IgD-negative memory B cell (primary cell): ENCODE measurements around the gene PGAP3. TPM values are rescaled to one million over a fixed set of nuclear protein-coding genes. Genes with fewer than 3 reads are reported as not detected.
"Not testable (repeated sequence)": the region's sequence is repeated elsewhere in the genome, so short reads cannot be mapped to it uniquely, and the experiment has no call there.

Experiments
- H3K27ac Mint-ChIP-seq, 3 donors: one replicate each; pipeline ENCODE4 v1.8.0; 2020 to 2022; ENCODE audit warnings: mild to moderate bottlenecking in 3 of 3, mixed read lengths in 3 of 3, moderate library complexity in 1 of 3
- H3K27me3 Mint-ChIP-seq: one replicate; pipeline ENCODE4 v1.8.0; 2021; ENCODE audit warnings: mixed read lengths
- H3K36me3 Mint-ChIP-seq: one replicate; pipeline ENCODE4 v1.8.0; 2020; ENCODE audit warnings: mild to moderate bottlenecking, mixed read lengths
- H3K4me1 Mint-ChIP-seq, 3 donors: one replicate each; pipeline ENCODE4 v1.8.0; 2020 to 2022; ENCODE audit warnings: mixed read lengths in 3 of 3, mild to moderate bottlenecking in 1 of 3
- H3K4me3 Mint-ChIP-seq, 4 donors: one replicate each; pipeline ENCODE4 v1.8.0; 2020 to 2022; ENCODE audit warnings: mild to moderate bottlenecking in 4 of 4, mixed read lengths in 4 of 4, moderate library complexity in 3 of 4
- H3K9me3 Mint-ChIP-seq, 3 donors: one replicate each; pipeline ENCODE4 v1.8.0; 2020 to 2021; ENCODE audit warnings: mixed read lengths in 3 of 3, mild to moderate bottlenecking in 1 of 3
- polyA plus RNA-seq: library from polyadenylated mRNA; unstranded; fragments of 300-500 nt; fragmentation: Illumina TruSeq; gene quantifications from one replicate; pipeline ENCODE4 v1.2.3, GENCODE V29; 2021

The PGAP3 gene
- polyA plus RNA-seq: 15.6 TPM

- Mint-ChIP-seq H3K4me3 (peak within 1 kb of the TSS; percentile 95 to 100 (median 99)), H3K27me3 (no peaks in the 10 kb centered on the region), H3K4me1 (peaks cover 10 to 21% (median 17%) of the 10 kb centered on the region in 3 donors), H3K27ac (peak within 1 kb of the TSS; percentile 82 to 96 (median 95)), H3K9me3 (no peaks in the 10 kb centered on the region), H3K36me3 (peaks cover 7% of the 10 kb centered on the region)
Measured at GRCh38 chr17:39687546-39688474, at the start of gene PGAP3. Gene PGAP3 (minus strand): TSS chr17:39688057. CDS start chr17:39688014, 43 bp downstream.

- H3K27me3 Mint-ChIP-seq: peaks cover 16% of the 10 kb centered on the region
- H3K4me3 Mint-ChIP-seq: peak overlapping the region in 1 of 4 donors; percentile 47
- peaks cover 5 to 16% (median 11%) of the 10 kb centered on the region in 3 donors for H3K4me1 Mint-ChIP-seq
- no peak overlapping the region for H3K27ac Mint-ChIP-seq
- peaks cover 4% of the 10 kb centered on the region for H3K36me3 Mint-ChIP-seq
- no peaks in the 10 kb centered on the region for H3K9me3 Mint-ChIP-seq
Measured at GRCh38 chr17:39737206-39737759, 49.4 kb upstream of the PGAP3 start.

GRCh38 chr17:39736319-39737165, 48.7 kb upstream of the PGAP3 start:
- Mint-ChIP-seq H3K4me3 (peak overlapping the region in 2 of 4 donors; percentile 25 to 43), H3K4me1 (peaks cover 5 to 16% (median 11%) of the 10 kb centered on the region in 3 donors), H3K36me3 (peaks cover 4% of the 10 kb centered on the region), H3K27me3 (peaks cover 16% of the 10 kb centered on the region), H3K27ac (peak overlapping the region in 1 of 3 donors; percentile 84), H3K9me3 (no peaks in the 10 kb centered on the region)

GRCh38 chr17:39735882-39736281, 48.0 kb upstream of the PGAP3 start:
- peaks cover 16% of the 10 kb centered on the region for H3K27me3 Mint-ChIP-seq
- H3K4me3 Mint-ChIP-seq: peak overlapping the region in 2 of 4 donors; percentile 25 to 43
- peaks cover 4% of the 10 kb centered on the region for H3K36me3 Mint-ChIP-seq

GRCh38 chr17:39732586-39732985, 44.7 kb upstream of the PGAP3 start:
- peak overlapping the region in 3 of 4 donors; percentile 1 to 68 (median 55) for H3K4me3 Mint-ChIP-seq
- H3K9me3 Mint-ChIP-seq: no peaks in the 10 kb centered on the region

More at GRCh38 chr17:39735882-39736281, 48.0 kb upstream of the PGAP3 start:
- H3K27ac Mint-ChIP-seq: peak overlapping the region in 2 of 3 donors; percentile 56 to 84
- H3K9me3 Mint-ChIP-seq: no peaks in the 10 kb centered on the region
- peaks cover 5 to 16% (median 9%) of the 10 kb centered on the region in 3 donors for H3K4me1 Mint-ChIP-seq

GRCh38 chr17:39730095-39730921, 42.5 kb upstream of the PGAP3 start, which contains the start of gene MIEN1:
Gene MIEN1 (minus strand): TSS chr17:39730532. CDS start chr17:39730495, 37 bp downstream.
- Mint-ChIP-seq H3K9me3 (no peaks in the 10 kb centered on the region), H3K36me3 (peaks cover 10% of the 10 kb centered on the region), H3K4me3 (peak within 1 kb of the TSS; percentile 85 to 95 (median 93)), H3K27me3 (no peaks in the 10 kb centered on the region), H3K27ac (peak within 1 kb of the TSS; percentile 88 to 91 (median 89)), H3K4me1 (peaks cover 7 to 10% (median 8%) of the 10 kb centered on the region in 3 donors)

More at GRCh38 chr17:39732586-39732985, 44.7 kb upstream of the PGAP3 start:
- H3K36me3 Mint-ChIP-seq: peaks cover 5% of the 10 kb centered on the region
- H3K27ac Mint-ChIP-seq: peak overlapping the region; percentile 10 to 24 (median 19)
- peaks cover 5 to 13% (median 12%) of the 10 kb centered on the region in 3 donors for H3K4me1 Mint-ChIP-seq
- no peaks in the 10 kb centered on the region for H3K27me3 Mint-ChIP-seq

GRCh38 chr17:39729280-39729851, 41.5 kb upstream of the PGAP3 start:
- peak overlapping the region; percentile 86 to 89 (median 88) for H3K27ac Mint-ChIP-seq
- peaks cover 10% of the 10 kb centered on the region for H3K36me3 Mint-ChIP-seq
- H3K27me3 Mint-ChIP-seq: no peaks in the 10 kb centered on the region
- H3K9me3 Mint-ChIP-seq: no peaks in the 10 kb centered on the region
- H3K4me1 Mint-ChIP-seq: peaks cover 7 to 10% (median 8%) of the 10 kb centered on the region in 3 donors
- peak overlapping the region; percentile 85 to 95 (median 93) for H3K4me3 Mint-ChIP-seq

GRCh38 chr17:39727556-39727955, 39.7 kb upstream of the PGAP3 start:
- Mint-ChIP-seq H3K4me1 (peaks cover 7 to 10% (median 9%) of the 10 kb centered on the region in 3 donors), H3K36me3 (peaks cover 12% of the 10 kb centered on the region), H3K4me3 (no peak overlapping the region), H3K9me3 (no peaks in the 10 kb centered on the region), H3K27ac (no peak overlapping the region), H3K27me3 (no peaks in the 10 kb centered on the region)

GRCh38 chr17:39726617-39727016, 38.8 kb upstream of the PGAP3 start:
- H3K27ac Mint-ChIP-seq: no peak overlapping the region
- H3K4me1 Mint-ChIP-seq: peaks cover 7 to 10% (median 9%) of the 10 kb centered on the region in 3 donors
- no peak overlapping the region for H3K4me3 Mint-ChIP-seq
- H3K27me3 Mint-ChIP-seq: no peaks in the 10 kb centered on the region
- H3K9me3 Mint-ChIP-seq: no peaks in the 10 kb centered on the region
- H3K36me3 Mint-ChIP-seq: peaks cover 12% of the 10 kb centered on the region

- H3K27ac Mint-ChIP-seq: peak overlapping the region in 1 of 3 donors; percentile 45
- peak overlapping the region in 1 of 4 donors; percentile 43 for H3K4me3 Mint-ChIP-seq
- H3K9me3 Mint-ChIP-seq, H3K27me3 Mint-ChIP-seq, H3K4me1 Mint-ChIP-seq: not testable (repeated sequence)
- H3K36me3 Mint-ChIP-seq: peaks cover 12% of the 10 kb centered on the region
Measured at GRCh38 chr17:39725923-39726322, 38.1 kb upstream of the PGAP3 start.

GRCh38 chr17:39724731-39725130, 36.9 kb upstream of the PGAP3 start:
- Mint-ChIP-seq H3K36me3 (peaks cover 15% of the 10 kb centered on the region), H3K4me3 (no peak overlapping the region), H3K27ac (no peak overlapping the region), H3K9me3 (no peaks in the 10 kb centered on the region), H3K27me3 (no peaks in the 10 kb centered on the region), H3K4me1 (peaks cover 5 to 9% (median 7%) of the 10 kb centered on the region in 3 donors)

- H3K4me3 Mint-ChIP-seq: peak overlapping the region in 1 of 4 donors; percentile 15
- H3K9me3 Mint-ChIP-seq: no peaks in the 10 kb centered on the region
- peak overlapping the region in 1 of 3 donors; percentile 16 for H3K27ac Mint-ChIP-seq
- H3K36me3 Mint-ChIP-seq: peaks cover 12% of the 10 kb centered on the region
- peaks cover 0 to 4% (median 3%) of the 10 kb centered on the region in 3 donors for H3K4me1 Mint-ChIP-seq
- no peaks in the 10 kb centered on the region for H3K27me3 Mint-ChIP-seq
Measured at GRCh38 chr17:39722965-39723848, 35.4 kb upstream of the PGAP3 start.
